Kidney epithelial cell (primary cell): ENCODE data around the gene BOD1L2. TPM values are rescaled to one million over a fixed set of nuclear protein-coding genes. Genes with fewer than 3 reads are reported as not detected.

ENCODE experiments used
- DNase-seq: peaks from one replicate; pipeline ENCODE4 v3.0.0-alpha.2; 2010; ENCODE audit warnings: low read depth
- H3K27me3 ChIP-seq: 2 replicates; pipeline ENCODE4 v1.6.0; 2011; ENCODE audit warnings: low read length; ENCODE audit not compliant: control insufficient read depth, insufficient read depth
- H3K36me3 ChIP-seq: 2 replicates; pipeline ENCODE4 v1.5.1; 2011; ENCODE audit warnings: low read length; ENCODE audit not compliant: control insufficient read depth, insufficient read depth
- H3K4me3 ChIP-seq: 2 replicates; pipeline ENCODE4 v1.5.1; 2011; ENCODE audit warnings: low read depth, mild to moderate bottlenecking, control low read depth, low read length
- CTCF ChIP-seq: IDR thresholded peaks from 2 replicates; pipeline ENCODE4 v1.5.1; 2011; ENCODE audit warnings: mild to moderate bottlenecking, moderate library complexity, low read length, control low read depth, inconsistent platforms; ENCODE audit not compliant: insufficient read depth, poor library complexity, severe bottlenecking
- total RNA-seq: library from RNA; depleted of rRNA; stranded (reverse); fragments of >200 nt; gene quantifications from 2 replicates; pipeline ENCODE4 v1.2.3, GENCODE V29; 2015

The BOD1L2 gene
- total RNA-seq, 1 donor from 2014 or later = not detected

DNA sequence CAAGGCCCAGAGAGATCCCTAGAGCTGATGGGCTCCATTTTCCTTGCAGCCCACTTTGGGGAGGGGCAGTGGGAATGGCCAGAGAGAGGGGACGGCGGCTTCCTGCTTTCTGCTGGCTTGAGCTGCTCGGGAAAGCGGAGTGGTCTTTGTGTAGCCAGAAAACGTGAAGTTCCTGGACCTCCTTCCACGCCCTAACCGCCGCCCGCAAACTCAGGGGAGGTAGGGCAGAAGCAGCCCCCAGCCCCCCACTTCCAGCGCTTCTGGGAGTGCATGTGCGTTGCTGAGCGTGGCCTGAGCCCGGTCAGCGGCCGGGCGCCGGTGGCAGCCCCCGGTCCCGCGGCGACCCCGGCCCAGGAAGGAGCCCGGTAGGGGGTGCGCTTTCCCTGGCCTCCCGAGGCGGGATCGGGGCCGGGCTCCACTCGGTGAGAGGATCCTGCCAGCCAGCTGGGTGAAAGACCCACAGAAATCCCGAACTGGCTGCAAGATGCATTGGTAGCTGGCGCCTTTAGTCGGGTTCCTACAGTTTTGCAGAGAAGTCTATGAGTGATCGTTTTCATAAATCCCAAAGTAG is 25.3 kb upstream of the BOD1L2 start:
- Histone ChIP-seq H3K4me3 (no peak overlapping the region), H3K27me3 (peaks cover 15% of the 10 kb centered on the region), H3K36me3 (no peaks in the 10 kb centered on the region)
- DNase-seq = no peak
- no peak for TF ChIP-seq CTCF

DNA sequence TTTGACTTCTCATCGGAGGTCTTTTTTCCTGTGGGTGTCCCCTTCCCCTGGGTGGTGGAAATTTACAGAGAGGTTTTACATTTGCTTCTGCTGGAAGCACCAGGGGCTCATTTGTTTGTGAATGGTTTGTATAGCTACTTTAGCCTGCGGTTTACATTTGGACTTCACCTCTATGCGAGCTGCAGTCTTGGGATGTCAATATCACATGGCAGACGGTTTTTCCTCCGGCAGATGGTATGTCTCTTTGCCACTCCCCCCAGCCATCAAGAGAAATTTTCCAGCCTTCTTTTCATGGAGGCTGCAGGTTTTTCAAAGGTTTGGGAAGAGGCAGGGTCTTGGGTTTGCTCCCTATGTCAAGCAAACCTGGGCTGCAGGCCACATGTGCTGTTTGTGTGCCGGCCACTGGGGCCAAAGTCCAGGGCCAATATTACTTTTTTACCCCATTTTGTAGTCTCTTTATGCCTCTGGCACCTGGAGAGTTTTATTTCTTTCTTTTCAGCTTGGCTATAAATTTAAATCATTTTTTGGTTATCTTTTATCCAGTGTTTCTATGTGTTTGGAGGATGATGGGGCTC is 23.9 kb upstream of the BOD1L2 start:
- Histone ChIP-seq H3K4me3 (no peak overlapping the region), H3K27me3 (peaks cover 17% of the 10 kb centered on the region), H3K36me3 (no peaks in the 10 kb centered on the region)
- no peak for DNase-seq
- TF ChIP-seq CTCF = no peak

GRCh38 chr18:57125627-57126026 is 21.3 kb upstream of the BOD1L2 start:
- no peak for TF ChIP-seq CTCF
- DNase-seq = no peak
- peaks cover 17% of the 10 kb centered on the region for H3K27me3 ChIP-seq

DNA sequence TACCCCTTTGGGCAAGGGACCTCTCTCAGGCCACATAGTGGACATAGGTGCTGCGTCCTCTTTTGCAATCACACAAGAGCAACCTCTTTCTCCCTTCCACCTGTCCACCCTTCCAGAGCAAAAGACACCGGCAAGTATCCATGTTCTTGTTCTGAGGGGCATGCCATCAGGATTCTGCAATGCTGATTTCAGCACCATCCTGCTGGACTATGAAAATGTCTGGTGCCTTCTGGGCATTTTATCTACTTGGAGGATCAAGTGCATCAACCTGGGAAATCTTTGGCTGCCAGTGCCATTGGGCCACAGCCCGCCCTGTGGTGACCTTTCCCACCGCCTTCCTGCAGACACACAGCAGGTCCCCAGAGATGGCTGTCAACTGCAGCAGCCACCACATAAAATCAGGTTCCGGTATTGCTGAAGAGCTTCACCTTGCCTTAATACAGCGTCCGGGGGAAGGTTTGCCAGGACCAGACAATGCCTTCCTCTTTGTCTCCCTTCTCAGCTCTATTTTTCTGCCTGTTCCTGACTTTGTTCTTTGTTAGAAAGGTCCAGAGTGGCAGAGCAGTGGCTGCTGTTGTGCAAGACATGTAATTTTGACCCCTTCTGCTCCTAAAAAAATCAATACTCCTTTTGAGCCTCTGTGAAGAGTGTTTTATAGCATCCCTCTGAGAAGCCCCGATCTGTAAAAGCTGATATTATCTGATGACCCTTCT is 18.5 kb upstream of the BOD1L2 start:
- no peaks in the 10 kb centered on the region for H3K36me3 ChIP-seq
- H3K27me3 ChIP-seq = peaks cover 2% of the 10 kb centered on the region
- no peak overlapping the region for H3K4me3 ChIP-seq
- no peak for DNase-seq
- TF ChIP-seq CTCF = no peak

More at GRCh38 chr18:57125627-57126026, 21.3 kb upstream of the BOD1L2 start:
- no peak overlapping the region for H3K4me3 ChIP-seq
- H3K36me3 ChIP-seq = no peaks in the 10 kb centered on the region

GRCh38 chr18:57131101-57131500 is 15.8 kb upstream of the BOD1L2 start:
- DNase-seq = no peak
- H3K36me3 ChIP-seq = no peaks in the 10 kb centered on the region
- peaks cover 2% of the 10 kb centered on the region for H3K27me3 ChIP-seq
- H3K4me3 ChIP-seq = no peak overlapping the region
- TF ChIP-seq CTCF = no peak
